ENCODE data around the gene EZH1.

Gene EZH1

DNA sequence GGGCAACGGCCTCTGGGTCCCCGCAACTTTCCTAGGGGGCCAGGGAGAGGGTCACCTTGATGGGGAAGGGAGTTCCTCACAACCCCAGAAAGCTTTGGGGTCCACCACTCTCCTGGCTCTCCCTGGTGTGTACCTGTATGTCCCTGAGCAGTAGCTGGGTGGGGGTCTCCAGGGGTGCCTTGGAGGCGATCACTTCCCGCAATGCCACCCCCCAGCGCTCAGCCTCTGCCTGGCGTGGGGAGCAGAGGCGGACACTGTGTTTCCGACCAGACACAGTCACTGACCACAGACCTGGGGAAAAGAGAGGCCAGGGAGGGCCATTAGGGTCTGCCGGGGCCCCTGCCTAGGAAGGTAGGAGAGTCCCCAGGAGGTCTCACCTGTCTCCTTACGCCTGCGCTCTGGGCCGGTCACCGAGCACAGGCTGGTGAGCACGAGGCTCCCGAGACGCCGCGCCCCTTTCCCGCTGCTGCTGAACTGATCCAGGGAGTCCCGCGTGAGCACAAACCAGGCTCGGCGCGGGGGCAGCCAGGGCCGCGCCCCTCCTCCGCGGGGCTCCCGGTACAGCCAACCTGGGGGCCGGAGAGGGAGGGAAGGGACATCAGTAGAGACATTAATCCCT, 71.5 kb downstream of the EZH1 start:
- TF ChIP-seq EZH2 (IDR thresholded peaks at IDR 0.05; ENCODE audit: borderline replicate concordance, low read length), result no peak
- TF ChIP-seq, protein P1, sequence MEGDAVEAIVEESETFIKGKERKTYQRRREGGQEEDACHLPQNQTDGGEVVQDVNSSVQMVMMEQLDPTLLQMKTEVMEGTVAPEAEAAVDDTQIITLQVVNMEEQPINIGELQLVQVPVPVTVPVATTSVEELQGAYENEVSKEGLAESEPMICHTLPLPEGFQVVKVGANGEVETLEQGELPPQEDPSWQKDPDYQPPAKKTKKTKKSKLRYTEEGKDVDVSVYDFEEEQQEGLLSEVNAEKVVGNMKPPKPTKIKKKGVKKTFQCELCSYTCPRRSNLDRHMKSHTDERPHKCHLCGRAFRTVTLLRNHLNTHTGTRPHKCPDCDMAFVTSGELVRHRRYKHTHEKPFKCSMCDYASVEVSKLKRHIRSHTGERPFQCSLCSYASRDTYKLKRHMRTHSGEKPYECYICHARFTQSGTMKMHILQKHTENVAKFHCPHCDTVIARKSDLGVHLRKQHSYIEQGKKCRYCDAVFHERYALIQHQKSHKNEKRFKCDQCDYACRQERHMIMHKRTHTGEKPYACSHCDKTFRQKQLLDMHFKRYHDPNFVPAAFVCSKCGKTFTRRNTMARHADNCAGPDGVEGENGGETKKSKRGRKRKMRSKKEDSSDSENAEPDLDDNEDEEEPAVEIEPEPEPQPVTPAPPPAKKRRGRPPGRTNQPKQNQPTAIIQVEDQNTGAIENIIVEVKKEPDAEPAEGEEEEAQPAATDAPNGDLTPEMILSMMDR (IDR thresholded peaks at IDR 0.05; ENCODE audit: low read length), result no peak
- H3K9ac ChIP-seq (ENCODE audit: low read length), result no peak overlapping the region
- H4K20me1 ChIP-seq (ENCODE audit: insufficient read depth, low read length), result no peaks in the 10 kb centered on the region
- H3K36me3 ChIP-seq (ENCODE audit: insufficient read depth, low read length), result no peaks in the 10 kb centered on the region
- H3K79me2 ChIP-seq (ENCODE audit: insufficient read depth, low read length), result no peaks in the 10 kb centered on the region
- no peak overlapping the region for H2AFZ ChIP-seq (ENCODE audit: low read length)
- no peaks in the 10 kb centered on the region for H3K9me2 ChIP-seq (ENCODE audit: low read depth, low read length)
- peaks cover 44% of the 10 kb centered on the region for H3K4me1 ChIP-seq (ENCODE audit: insufficient read depth, low read length, severe bottlenecking)
- no peaks in the 10 kb centered on the region for H3F3A ChIP-seq (ENCODE audit: insufficient read depth, low read length)
- no peak overlapping the region for H3K4me2 ChIP-seq (ENCODE audit: low read length)
- H3K27me3 ChIP-seq (ENCODE audit: insufficient read depth, low read length), result peaks cover 16% of the 10 kb centered on the region; the same call in 1 of the 2 replicates
- H3K9me3 ChIP-seq (ENCODE audit: low read length), result no peaks in the 10 kb centered on the region
- no peak overlapping the region for H3K4me3 ChIP-seq (ENCODE audit: low read depth, low read length, poor library complexity, severe bottlenecking)
- no peak overlapping the region for H3K27ac ChIP-seq (ENCODE audit: low read depth, low read length, poor library complexity, severe bottlenecking)

GRCh38 chr17:42672038-42672437, 72.8 kb downstream of the EZH1 start:
- Histone ChIP-seq H3K27me3 (ENCODE audit: insufficient read depth, low read length) (peaks cover 16% of the 10 kb centered on the region; the same call in 1 of the 2 replicates), H3K9me2 (ENCODE audit: low read depth, low read length) (no peaks in the 10 kb centered on the region), H3K9me3 (ENCODE audit: low read length) (no peaks in the 10 kb centered on the region), H3K9ac (ENCODE audit: low read length) (no peak overlapping the region), H4K20me1 (ENCODE audit: insufficient read depth, low read length) (no peaks in the 10 kb centered on the region), H3K27ac (ENCODE audit: low read depth, low read length, poor library complexity, severe bottlenecking) (no peak overlapping the region), H3F3A (ENCODE audit: insufficient read depth, low read length) (no peaks in the 10 kb centered on the region), H2AFZ (ENCODE audit: low read length) (no peak overlapping the region), H3K4me3 (ENCODE audit: low read depth, low read length, poor library complexity, severe bottlenecking) (no peak overlapping the region), H3K79me2 (ENCODE audit: insufficient read depth, low read length) (no peaks in the 10 kb centered on the region), H3K36me3 (ENCODE audit: insufficient read depth, low read length) (peaks cover 4% of the 10 kb centered on the region; the same call in 1 of the 2 replicates), H3K4me1 (ENCODE audit: insufficient read depth, low read length, severe bottlenecking) (peaks cover 35% of the 10 kb centered on the region), H3K4me2 (ENCODE audit: low read length) (no peak overlapping the region)
- TF ChIP-seq, protein P1 (IDR thresholded peaks at IDR 0.05; ENCODE audit: low read length), result no peak
- TF ChIP-seq EZH2 (IDR thresholded peaks at IDR 0.05; ENCODE audit: borderline replicate concordance, low read length), result no peak

GRCh38 chr17:42670789-42671657, 73.8 kb downstream of the EZH1 start:
- no peaks in the 10 kb centered on the region for H3K9me3 ChIP-seq (ENCODE audit: low read length)
- peaks cover 16% of the 10 kb centered on the region; the same call in 1 of the 2 replicates for H3K27me3 ChIP-seq (ENCODE audit: insufficient read depth, low read length)
- H3K4me3 ChIP-seq (ENCODE audit: low read depth, low read length, poor library complexity, severe bottlenecking), result peak overlapping the region; percentile 62
- H3K36me3 ChIP-seq (ENCODE audit: insufficient read depth, low read length), result peaks cover 13% of the 10 kb centered on the region; the same call in 1 of the 2 replicates
- no peaks in the 10 kb centered on the region for H4K20me1 ChIP-seq (ENCODE audit: insufficient read depth, low read length)
- no peaks in the 10 kb centered on the region for H3K9me2 ChIP-seq (ENCODE audit: low read depth, low read length)
- TF ChIP-seq, protein P1 (IDR thresholded peaks at IDR 0.05; ENCODE audit: low read length), result no peak
- no peak for TF ChIP-seq EZH2 (IDR thresholded peaks at IDR 0.05; ENCODE audit: borderline replicate concordance, low read length)
- H3F3A ChIP-seq (ENCODE audit: insufficient read depth, low read length), result no peaks in the 10 kb centered on the region
- no peak overlapping the region for H3K27ac ChIP-seq (ENCODE audit: low read depth, low read length, poor library complexity, severe bottlenecking)
- H3K9ac ChIP-seq (ENCODE audit: low read length), result no peak overlapping the region
- H2AFZ ChIP-seq (ENCODE audit: low read length), result no peak overlapping the region
- H3K79me2 ChIP-seq (ENCODE audit: insufficient read depth, low read length), result no peaks in the 10 kb centered on the region
- peaks cover 28% of the 10 kb centered on the region for H3K4me1 ChIP-seq (ENCODE audit: insufficient read depth, low read length, severe bottlenecking)
- peak overlapping the region; percentile 90 for H3K4me2 ChIP-seq (ENCODE audit: low read length)

Data from OCI-LY1 (cell line).